ENCODE measurements around the gene TAF9. TPM values are rescaled to one million over a fixed set of nuclear protein-coding genes. Genes with fewer than 3 reads are reported as not detected.

The TAF9 gene
- 52.9 and 66.5 TPM in 2 replicates for total RNA-seq

GRCh38 chr5:69369340-69370121 lies at the start of gene TAF9, which contains the start of the genes AK6 and RAD17:
Gene TAF9 (minus strand): TSS chr5:69369520. CDS start chr5:69365737, 3,783 bp downstream.
Gene AK6 (minus strand): TSS chr5:69369520. CDS start chr5:69369490, 30 bp downstream.
Gene RAD17 (plus strand): TSS chr5:69369818. CDS start chr5:69372209, 2,391 bp downstream.

GRCh38 chr5:69414885-69415583 lies 45.7 kb upstream of the TAF9 start, which contains the start of gene MARVELD2:
Gene MARVELD2 (plus strand): TSS chr5:69415116. CDS start chr5:69419386, 4,270 bp downstream.

Other genes starting within 250 kb of the TAF9 start
- 22.0 and 96.2 TPM in 2 replicates for gene CCNB1, start 202.4 kb downstream of the TAF9 start, total RNA-seq
- 3.6 and 10.7 TPM in 2 replicates for gene CENPH, start 179.9 kb downstream of the TAF9 start, total RNA-seq
- 60.0 and 66.8 TPM in 2 replicates for gene CDK7, start 134.6 kb downstream of the TAF9 start, total RNA-seq
- 4.5 and 6.0 TPM in 2 replicates for gene CCDC125, start 36.7 kb downstream of the TAF9 start, total RNA-seq
- gene AK6, start within 50 bp of the TAF9 start, total RNA-seq = 35.3 and 59.0 TPM in 2 replicates
- 17.8 and 19.7 TPM in 2 replicates for gene RAD17, start 298 bp upstream of the TAF9 start, total RNA-seq
- 0.30 and 1.3 TPM in 2 replicates for gene MARVELD2, start 45.6 kb upstream of the TAF9 start, total RNA-seq
- gene OCLN, start 123.3 kb upstream of the TAF9 start, total RNA-seq = 0.59 and 0.74 TPM in 2 replicates
- gene GTF2H2C, start 190.7 kb upstream of the TAF9 start, total RNA-seq = 28.8 and 52.8 TPM in 2 replicates

All from smooth muscle cell of the umbilical artery (primary cell).